ENCODE data around the gene FSTL4.

The FSTL4 gene

GRCh38 chr5:133523961-133524586 lies 88.3 kb downstream of the FSTL4 start:
- Histone ChIP-seq H3K9ac (ENCODE audit: low read depth, low read length) (no peak overlapping the region), H3K27me3 (ENCODE audit: insufficient read depth, low read length, poor library complexity) (peaks cover 4% of the 10 kb centered on the region), H3K4me3 (ENCODE audit: low read depth in 1 of 2, low read length in 2 of 2) (no peak overlapping the region), H2AFZ (ENCODE audit: low read depth, low read length) (no peak overlapping the region), H4K20me1 (ENCODE audit: insufficient read depth, low read length) (no peaks in the 10 kb centered on the region), H3K4me1 (ENCODE audit: insufficient read depth, low read length) (no peaks in the 10 kb centered on the region), H3K4me2 (ENCODE audit: insufficient read depth, low read length) (no peak overlapping the region), H3K36me3 (ENCODE audit: insufficient read depth, low read length) (no peaks in the 10 kb centered on the region), H3K9me3 (ENCODE audit: insufficient read depth, low read length, severe bottlenecking) (no peaks in the 10 kb centered on the region), H3K27ac (ENCODE audit: low read length) (no peak overlapping the region), H3K79me2 (ENCODE audit: insufficient read depth, low read length) (no peaks in the 10 kb centered on the region)
- ATAC-seq (ENCODE audit: insufficient read depth, low read depth) = no peak
- no peak for DNase-seq
- no peak for TF ChIP-seq CTCF (IDR thresholded peaks at IDR 0.05; ENCODE audit: borderline replicate concordance, extremely low read depth, low read length, poor library complexity, severe bottlenecking)
- no peak for TF ChIP-seq EZH2 (IDR thresholded peaks at IDR 0.05; ENCODE audit: borderline replicate concordance, low read depth, low read length, severe bottlenecking)

GRCh38 chr5:133523013-133523658 lies 89.2 kb downstream of the FSTL4 start:
- H3K9ac ChIP-seq (ENCODE audit: low read depth, low read length) = no peak overlapping the region
- no peaks in the 10 kb centered on the region for H3K36me3 ChIP-seq (ENCODE audit: insufficient read depth, low read length)
- H3K4me2 ChIP-seq (ENCODE audit: insufficient read depth, low read length) = no peak overlapping the region
- H3K9me3 ChIP-seq (ENCODE audit: insufficient read depth, low read length, severe bottlenecking) = no peaks in the 10 kb centered on the region
- ATAC-seq (ENCODE audit: insufficient read depth, low read depth) (no peak), DNase-seq (no peak)
- H4K20me1 ChIP-seq (ENCODE audit: insufficient read depth, low read length) = no peaks in the 10 kb centered on the region
- TF ChIP-seq EZH2 (IDR thresholded peaks at IDR 0.05; ENCODE audit: borderline replicate concordance, low read depth, low read length, severe bottlenecking) (no peak), CTCF (IDR thresholded peaks at IDR 0.05; ENCODE audit: borderline replicate concordance, extremely low read depth, low read length, poor library complexity, severe bottlenecking) (no peak)
- no peak overlapping the region for H3K27ac ChIP-seq (ENCODE audit: low read length)
- no peaks in the 10 kb centered on the region for H3K79me2 ChIP-seq (ENCODE audit: insufficient read depth, low read length)
- H3K27me3 ChIP-seq (ENCODE audit: insufficient read depth, low read length, poor library complexity) = peaks cover 6% of the 10 kb centered on the region
- H3K4me3 ChIP-seq (ENCODE audit: low read depth in 1 of 2, low read length in 2 of 2) = no peak overlapping the region
- no peaks in the 10 kb centered on the region for H3K4me1 ChIP-seq (ENCODE audit: insufficient read depth, low read length)
- H2AFZ ChIP-seq (ENCODE audit: low read depth, low read length) = no peak overlapping the region

- no peaks in the 10 kb centered on the region for H3K36me3 ChIP-seq (ENCODE audit: insufficient read depth, low read length)
- no peaks in the 10 kb centered on the region for H3K79me2 ChIP-seq (ENCODE audit: insufficient read depth, low read length)
- TF ChIP-seq CTCF (IDR thresholded peaks at IDR 0.05; ENCODE audit: borderline replicate concordance, extremely low read depth, low read length, poor library complexity, severe bottlenecking) = no peak
- TF ChIP-seq EZH2 (IDR thresholded peaks at IDR 0.05; ENCODE audit: borderline replicate concordance, low read depth, low read length, severe bottlenecking) = no peak
- no peaks in the 10 kb centered on the region for H3K9me3 ChIP-seq (ENCODE audit: insufficient read depth, low read length, severe bottlenecking)
- H3K4me1 ChIP-seq (ENCODE audit: insufficient read depth, low read length) = no peaks in the 10 kb centered on the region
- no peak for DNase-seq
- no peak overlapping the region for H3K9ac ChIP-seq (ENCODE audit: low read depth, low read length)
- H3K4me3 ChIP-seq (ENCODE audit: low read depth in 1 of 2, low read length in 2 of 2) = no peak overlapping the region
- H4K20me1 ChIP-seq (ENCODE audit: insufficient read depth, low read length) = no peaks in the 10 kb centered on the region
- H3K27ac ChIP-seq (ENCODE audit: low read length) = no peak overlapping the region
- H3K4me2 ChIP-seq (ENCODE audit: insufficient read depth, low read length) = no peak overlapping the region
- no peak for ATAC-seq (ENCODE audit: insufficient read depth, low read depth)
- H3K27me3 ChIP-seq (ENCODE audit: insufficient read depth, low read length, poor library complexity) = peaks cover 11% of the 10 kb centered on the region
- H2AFZ ChIP-seq (ENCODE audit: low read depth, low read length) = no peak overlapping the region
These were observed 90.5 kb downstream of the FSTL4 start for GRCh38 chr5:133521801-133522200.
